HS-27A (cell line): ENCODE data around the gene ANXA3.

Experiments
- DNase-seq: peaks from one replicate; pipeline ENCODE4 v3.0.0-alpha.2; 2012; ENCODE audit warnings: low read depth, missing footprints

ANXA3 gene

DNA sequence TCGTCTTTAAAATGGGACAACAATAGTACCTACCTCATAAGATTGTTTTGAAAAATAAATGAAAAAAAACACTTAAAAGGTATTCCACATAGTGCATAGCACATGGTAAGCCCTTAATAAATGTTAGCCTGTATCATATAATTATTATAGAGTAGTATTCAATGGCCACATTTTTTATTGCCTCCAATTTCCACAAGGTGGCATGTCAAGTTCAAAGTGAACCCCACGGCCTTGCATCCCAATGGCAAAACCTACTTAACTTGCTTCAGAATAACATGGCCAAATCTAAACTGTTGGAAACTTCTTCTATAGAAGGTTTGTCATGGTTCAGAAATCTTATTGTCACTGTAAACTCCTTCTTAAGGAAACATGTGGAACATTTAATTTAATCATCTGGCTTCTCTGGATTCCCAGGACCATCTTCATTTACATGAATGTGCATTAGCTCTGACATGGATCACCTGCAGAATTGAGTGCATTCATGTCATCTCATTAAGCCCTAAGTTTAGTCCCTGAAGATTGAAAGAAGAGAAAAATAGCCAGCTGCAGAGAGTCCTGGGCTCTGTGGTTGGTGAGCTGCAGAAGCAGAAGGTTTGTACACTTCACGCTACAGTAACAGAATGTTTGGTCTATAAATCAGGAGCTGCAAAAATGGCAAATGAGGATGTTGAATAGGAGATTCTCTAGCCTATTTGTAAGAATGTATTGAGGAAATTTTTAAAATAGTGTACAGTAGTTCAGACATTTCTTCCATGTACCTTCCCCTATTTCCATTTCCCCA lies 61.0 kb downstream of the ANXA3 start:
- DNase-seq, result peak; percentile 30

DNA sequence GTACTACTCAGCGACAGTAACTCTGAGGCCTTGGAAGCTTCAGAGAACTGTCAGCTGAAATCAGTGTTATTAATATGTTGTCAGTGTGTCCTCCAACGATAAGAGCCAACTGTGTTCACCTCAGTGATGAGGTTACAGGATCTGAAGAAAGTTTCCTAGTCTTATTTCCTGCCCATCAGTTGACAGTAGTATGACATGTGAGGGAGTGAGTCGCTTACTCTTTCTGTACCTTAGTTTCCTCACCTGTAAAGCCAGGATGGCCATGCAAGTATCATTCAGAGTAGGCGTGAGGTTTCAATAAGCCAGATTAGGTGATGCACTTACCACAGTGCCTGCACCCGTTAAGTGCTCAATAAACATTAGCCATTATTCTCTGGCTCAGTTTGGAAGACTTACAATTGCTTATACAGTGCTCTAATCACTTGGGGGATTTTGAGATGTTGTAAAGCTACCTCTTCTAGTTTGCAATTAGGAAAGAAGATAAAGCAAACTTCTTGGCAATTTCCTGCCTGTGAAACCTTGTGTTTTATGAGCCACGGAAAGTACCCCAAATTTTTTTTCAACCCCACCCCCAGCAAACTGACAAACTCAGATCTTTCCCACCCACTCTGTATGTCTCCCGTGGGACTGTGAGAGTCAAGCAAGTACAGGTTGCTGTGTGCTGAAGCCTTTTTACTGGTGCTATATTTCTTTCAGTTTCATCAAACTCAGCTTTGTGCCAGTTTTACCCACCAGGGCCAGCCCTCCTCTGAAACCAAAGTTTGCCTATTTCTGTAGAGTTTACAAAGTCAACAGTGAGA lies 62.2 kb downstream of the ANXA3 start:
- no peak for DNase-seq

GRCh38 chr4:78616046-78616498 lies 64.5 kb downstream of the ANXA3 start:
- DNase-seq, result no peak

- no peak for DNase-seq
These were observed 66.9 kb downstream of the ANXA3 start for GRCh38 chr4:78618436-78618835.

GRCh38 chr4:78621395-78621794 lies 69.8 kb downstream of the ANXA3 start:
- DNase-seq, result no peak

DNA sequence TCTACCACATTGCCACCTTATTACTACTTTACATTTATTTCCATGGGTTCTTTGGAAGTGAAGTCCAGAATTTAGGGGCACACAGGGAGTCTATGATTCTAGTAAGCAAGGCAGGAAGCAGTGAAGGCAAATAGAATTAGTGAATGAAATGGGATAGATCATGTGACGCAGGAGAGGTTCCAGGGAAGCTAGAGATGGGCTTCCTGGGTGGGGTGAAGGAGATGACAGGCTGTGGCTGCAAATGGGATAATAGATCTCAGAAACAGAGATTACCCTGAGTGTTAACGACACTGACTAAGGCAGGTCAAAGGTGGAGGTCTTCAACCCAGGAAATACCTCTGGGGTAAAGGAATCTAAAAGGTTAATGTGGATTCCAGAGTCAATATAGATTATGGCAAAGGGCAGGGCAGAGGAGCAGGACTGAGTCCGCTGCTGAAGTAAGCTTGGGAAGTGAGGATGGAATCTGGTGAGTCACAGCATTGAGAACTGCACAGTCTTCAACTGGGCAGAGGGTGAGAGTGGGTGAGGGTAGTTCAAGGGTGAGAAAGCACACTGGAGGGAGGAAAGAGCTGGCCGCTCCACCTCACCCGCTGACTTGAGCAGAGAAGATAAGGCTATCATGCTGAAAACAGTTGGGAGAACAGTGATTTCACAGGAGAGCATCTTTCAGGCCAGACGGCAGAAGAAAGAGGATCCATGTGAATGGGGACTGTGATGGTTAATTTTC lies 70.8 kb downstream of the ANXA3 start:
- DNase-seq, result no peak

- DNase-seq, result no peak
These were observed 72.5 kb downstream of the ANXA3 start for GRCh38 chr4:78624048-78624447.

- DNase-seq, result no peak
These were observed 73.5 kb downstream of the ANXA3 start for GRCh38 chr4:78625073-78625472.

DNA sequence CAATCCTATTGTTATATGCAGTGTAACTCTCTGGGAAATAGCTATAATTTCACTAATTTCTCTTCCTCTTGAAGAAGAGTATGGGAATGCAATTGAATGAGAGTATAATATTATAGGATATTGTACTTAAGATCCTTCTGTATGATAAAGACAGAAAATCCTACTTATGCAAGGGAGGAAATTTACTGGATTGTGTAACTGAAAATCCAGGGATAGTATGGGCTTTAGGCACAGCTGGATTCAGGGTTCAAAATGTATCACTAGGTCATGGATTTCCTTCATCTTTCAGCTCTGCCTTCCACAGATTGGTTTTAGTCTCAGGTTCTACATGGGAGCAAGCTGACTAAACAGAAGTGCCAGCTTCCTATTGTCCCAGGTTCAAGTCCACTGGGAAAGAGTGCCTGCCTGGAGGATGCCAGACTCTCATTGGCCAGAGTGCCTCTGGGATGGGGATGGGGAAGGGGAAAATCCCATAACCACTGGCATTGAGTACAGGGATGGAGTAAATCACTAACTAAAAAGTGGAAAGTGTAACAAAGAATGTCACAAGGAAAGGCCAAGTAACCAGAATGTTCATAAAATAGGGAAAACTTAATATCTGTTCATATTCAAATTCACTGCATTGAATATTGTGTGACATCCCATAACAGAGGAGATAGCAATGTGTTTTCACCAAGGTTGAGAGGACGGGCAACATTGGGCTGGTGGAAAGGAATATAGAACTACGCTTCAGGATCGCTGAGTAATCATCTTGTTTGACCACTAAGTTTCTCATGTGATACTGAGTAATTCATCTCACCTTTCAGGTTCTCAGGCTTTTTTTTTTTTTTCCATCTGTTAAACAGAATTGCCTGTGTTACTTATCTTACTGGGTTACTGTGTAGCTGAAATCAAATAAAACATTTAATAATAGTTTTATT lies 75.7 kb downstream of the ANXA3 start:
- no peak for DNase-seq

GRCh38 chr4:78627966-78628678 lies 76.6 kb downstream of the ANXA3 start:
- no peak for DNase-seq

- no peak for DNase-seq
These were observed 78.5 kb downstream of the ANXA3 start for GRCh38 chr4:78629991-78630541.

GRCh38 chr4:78630615-78631014 lies 79.0 kb downstream of the ANXA3 start:
- no peak for DNase-seq

- DNase-seq, result no peak
These were observed 82.6 kb downstream of the ANXA3 start for GRCh38 chr4:78634011-78634664.

DNA sequence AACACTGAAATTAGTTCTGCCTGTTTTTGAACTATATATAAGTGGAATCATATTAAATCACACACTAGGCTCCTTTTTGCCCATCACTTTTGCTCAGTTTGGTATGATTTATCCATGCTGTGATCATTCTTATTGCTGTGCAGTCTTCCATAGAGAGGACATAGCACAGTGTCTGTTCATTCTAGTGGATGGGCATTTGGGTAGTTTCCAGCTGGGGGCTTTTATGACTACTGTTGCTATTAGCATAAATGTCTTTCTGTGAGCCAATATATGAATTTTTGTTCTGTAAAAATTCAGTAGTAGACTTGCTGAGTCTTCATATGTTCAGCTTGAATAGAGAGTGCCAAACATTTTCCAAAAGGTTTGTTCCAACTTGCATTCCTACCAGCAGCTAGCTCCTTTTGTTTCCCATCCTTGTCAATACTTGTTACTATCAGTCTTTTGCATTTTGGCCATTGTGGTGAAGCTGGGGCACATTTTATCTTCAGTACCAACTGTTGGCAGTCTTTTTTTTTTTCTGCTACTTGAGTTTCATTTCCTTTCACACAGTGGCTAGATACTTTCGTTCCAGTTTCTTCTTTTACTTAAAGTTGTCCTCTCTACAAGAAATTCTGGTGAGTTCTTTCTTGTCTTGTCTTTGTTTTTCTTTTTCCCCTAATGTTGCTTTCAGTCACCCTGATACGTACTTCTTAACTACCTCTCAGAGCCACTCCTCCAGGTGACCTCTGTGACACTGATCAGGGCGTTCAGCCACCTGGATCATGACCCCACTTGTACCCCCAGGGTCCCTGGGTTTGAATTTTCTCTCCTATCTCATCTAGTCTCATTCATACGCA lies 87.0 kb downstream of the ANXA3 start:
- DNase-seq, result no peak

GRCh38 chr4:78640714-78641113 lies 89.1 kb downstream of the ANXA3 start:
- DNase-seq, result no peak

DNA sequence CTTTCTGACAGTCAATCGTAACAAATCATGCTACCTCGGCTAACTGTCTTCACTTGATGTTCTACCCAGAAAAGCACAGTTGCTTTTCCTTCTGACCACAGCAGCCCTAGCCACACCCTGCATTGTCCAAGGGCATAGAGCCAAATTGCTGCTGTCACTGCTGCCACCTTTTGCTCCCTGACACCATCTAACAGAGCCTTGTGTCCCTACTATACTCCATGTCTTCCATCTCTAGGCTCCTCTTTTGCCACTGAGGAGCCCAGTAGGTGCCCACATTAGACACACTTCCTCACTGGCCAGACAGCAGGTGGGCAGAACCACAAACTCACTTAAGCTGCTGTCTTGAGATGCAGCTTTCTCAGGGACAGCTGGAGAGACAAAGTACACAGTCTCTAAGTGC lies 91.4 kb downstream of the ANXA3 start:
- no peak for DNase-seq

DNA sequence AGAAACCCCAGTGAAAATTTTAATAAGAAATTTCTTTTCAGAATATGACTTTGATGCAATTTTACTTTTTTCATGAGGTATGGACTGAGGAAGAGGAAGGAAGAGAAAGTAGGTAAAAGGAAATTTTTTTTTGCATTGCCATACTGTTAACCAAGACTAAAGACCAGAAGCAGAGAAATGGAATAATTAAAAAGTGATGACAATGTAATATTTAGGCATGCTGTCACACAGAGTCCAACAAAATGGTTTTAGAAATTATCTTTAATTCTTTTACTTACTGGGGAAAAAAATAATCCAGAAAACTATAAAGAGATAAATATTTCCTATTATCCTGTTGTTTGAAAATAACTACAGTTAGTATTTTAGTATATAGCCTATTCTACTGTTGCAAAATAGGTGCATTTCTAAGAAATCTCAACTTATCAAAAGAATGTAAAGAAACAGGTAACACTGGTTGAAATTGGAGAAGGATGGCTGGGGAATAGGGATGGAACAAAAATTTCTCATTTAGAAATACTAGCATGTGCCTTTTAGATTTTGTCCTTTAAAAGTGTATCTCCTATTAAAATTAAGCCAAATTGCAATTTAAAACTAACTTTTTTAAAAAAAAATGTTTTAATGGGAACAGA lies 92.6 kb downstream of the ANXA3 start:
- DNase-seq, result no peak

DNA sequence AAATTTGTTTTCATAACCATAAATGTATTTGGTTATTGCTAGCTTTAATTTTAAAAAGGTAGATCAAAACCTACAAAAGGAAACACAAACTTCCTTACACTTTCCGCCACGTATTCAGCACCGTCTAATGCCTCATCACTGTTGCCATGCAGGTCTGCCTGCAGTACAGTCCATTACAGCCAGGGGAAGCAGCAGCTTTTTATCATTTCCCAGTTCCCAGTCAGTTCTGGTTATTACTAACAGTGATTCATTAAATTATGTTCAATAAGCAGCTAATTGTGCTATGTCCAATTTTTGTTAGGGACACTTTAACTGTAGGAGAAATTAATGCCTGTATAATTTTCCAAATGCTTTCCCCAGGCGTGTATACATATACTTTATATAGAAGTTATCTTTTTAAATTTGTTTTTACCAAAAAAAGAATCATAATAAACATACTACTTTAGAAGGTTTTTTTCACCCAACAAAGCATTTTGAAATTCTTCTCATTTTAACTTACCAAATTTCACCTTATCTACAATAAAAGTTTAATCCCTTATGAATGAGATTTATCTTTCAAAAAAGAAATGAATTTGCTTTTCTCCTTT lies 93.3 kb downstream of the ANXA3 start:
- DNase-seq, result peak; percentile 43
